H1 (cell line): Measurements from ENCODE around the gene GRIA1. TPM values are rescaled to one million over a fixed set of nuclear protein-coding genes. Genes with fewer than 3 reads are reported as not detected.

Experiments used
- CTCF ChIA-PET: fragments of 300-600 bp; sonication (Branson Sonifier 250); formaldehyde crosslinking; loops from one replicate; lab custom pipeline; 2021; ENCODE audit not compliant: partially characterized antibody; lab: Charles Lee
- POLR2A ChIA-PET: fragments of 300-600 bp; sonication (Branson Sonifier 250); formaldehyde crosslinking; loops from one replicate; lab custom pipeline; 2021; ENCODE audit warnings: inconsistent platforms; ENCODE audit not compliant: partially characterized antibody; lab: Charles Lee
- DNase-seq, 2 experiments: peaks; one replicate each; pipeline versions ENCODE4 v3.0.0 to v3.0.0-alpha.2; 2010 to 2022; ENCODE audit warnings: low spot score in 2 of 2, low read depth in 1 of 2, mixed read lengths in 1 of 2
- FAIRE-seq: peaks from 2 replicates; lab custom pipeline; 2011; peaks lifted over from hg19 to GRCh38; lab: Jason Lieb, UNC
- H2AFZ ChIP-seq: 2 replicates; pipeline ENCODE4 v1.8.1; 2012; ENCODE audit warnings: low read length, inconsistent platforms
- H2AK5ac ChIP-seq: 2 replicates; pipeline ENCODE4 v1.6.1; 2013; ENCODE audit warnings: low read depth, low read length
- H2BK120ac ChIP-seq: replicated peaks from 2 replicates; pipeline ENCODE3; 2013; ENCODE audit warnings: low read depth, low read length, inconsistent platforms
- H2BK12ac ChIP-seq: 2 replicates; pipeline ENCODE4 v1.6.1; 2013; ENCODE audit warnings: low read depth, low read length
- H2BK15ac ChIP-seq: 2 replicates; pipeline ENCODE4 v1.6.1; 2013; ENCODE audit warnings: low read length
- H2BK20ac ChIP-seq: 2 replicates; pipeline ENCODE4 v1.6.1; 2013; ENCODE audit warnings: low read length
- H2BK5ac ChIP-seq: 2 replicates; pipeline ENCODE4 v1.6.1; 2013; ENCODE audit warnings: low read depth, low read length
- H3K14ac ChIP-seq: 2 replicates; pipeline ENCODE4 v1.6.1; 2013; ENCODE audit warnings: inconsistent platforms; ENCODE audit not compliant: insufficient read length
- H3K18ac ChIP-seq: 2 replicates; pipeline ENCODE4 v1.6.1; 2013; ENCODE audit warnings: low read length; ENCODE audit errors: extremely low read depth
- H3K23ac ChIP-seq: 2 replicates; pipeline ENCODE4 v1.6.1; 2013; ENCODE audit warnings: inconsistent platforms; ENCODE audit not compliant: insufficient read length
- H3K23me2 ChIP-seq: 2 replicates; pipeline ENCODE4 v1.6.1; 2013; ENCODE audit warnings: low read depth, low read length
- H3K27ac ChIP-seq: 2 replicates; pipeline ENCODE4 v1.6.1; 2011; ENCODE audit warnings: low read depth, low read length, inconsistent platforms
- H3K27me3 ChIP-seq, 4 experiments: replicated peaks in 1 of 4; 1 replicate in 1 of 4; 2 replicates in 3 of 4; pipeline versions ENCODE4 v1.6.1 to v1.8.1; 2011 to 2013; ENCODE audit warnings: low read length in 3 of 4, mild to moderate bottlenecking in 3 of 4, inconsistent platforms in 2 of 4, mixed read lengths in 2 of 4, moderate library complexity in 1 of 4; ENCODE audit not compliant: control insufficient read depth in 3 of 4, insufficient read depth in 3 of 4; ENCODE audit errors: extremely low read depth in 1 of 4
- H3K36me3 ChIP-seq, 4 experiments: 2 replicates each; pipeline versions ENCODE4 v1.6.1 to v1.8.1; 2011 to 2013; ENCODE audit warnings: mild to moderate bottlenecking in 4 of 4, low read length in 3 of 4, moderate library complexity in 2 of 4, control low read depth in 1 of 4, inconsistent platforms in 1 of 4; ENCODE audit not compliant: insufficient read depth in 4 of 4, control insufficient read depth in 2 of 4
- H3K4ac ChIP-seq: replicated peaks from 2 replicates; pipeline ENCODE3; 2013; ENCODE audit warnings: low read length, low read depth, mixed read lengths, inconsistent platforms; ENCODE audit not compliant: insufficient read length
- H3K4me1 ChIP-seq, 4 experiments: replicated peaks in 1 of 4; 1 replicate in 1 of 4; 2 replicates in 3 of 4; pipeline versions ENCODE4 v1.6.1 to v1.8.1; 2011 to 2013; ENCODE audit warnings: low read length in 3 of 4, inconsistent platforms in 2 of 4, mixed read lengths in 1 of 4; ENCODE audit not compliant: insufficient read depth in 4 of 4, control insufficient read depth in 3 of 4
- H3K4me2 ChIP-seq, 2 experiments: 2 replicates each; pipeline versions ENCODE4 v1.6.1 to v1.8.1; 2011 to 2013; ENCODE audit warnings: low read depth in 2 of 2, low read length in 2 of 2, control low read depth in 1 of 2, inconsistent platforms in 1 of 2, mild to moderate bottlenecking in 1 of 2; ENCODE audit not compliant: insufficient read depth in 1 of 2
- H3K4me3 ChIP-seq, 4 experiments: fragments of 200-600, 300-600 bp in 1 of 4; sonication (generic), shearing (Covaris generic), sonication (Bioruptor Twin) in 1 of 4; 2 replicates each; pipeline versions ENCODE4 v1.5.1 to v1.8.1; 2011 to 2016; ENCODE audit warnings: low read length in 4 of 4, low read depth in 3 of 4, control low read depth in 2 of 4, inconsistent platforms in 2 of 4, mild to moderate bottlenecking in 2 of 4, mixed read lengths in 1 of 4, moderate library complexity in 1 of 4; ENCODE audit not compliant: insufficient read depth in 2 of 4; ENCODE audit errors: extremely low read depth in 1 of 4
- H3K56ac ChIP-seq: replicated peaks from 2 replicates; pipeline ENCODE3; 2013; ENCODE audit warnings: low read depth, mild to moderate bottlenecking, mixed read lengths, low read length, inconsistent platforms; ENCODE audit not compliant: insufficient read length
- H3K79me1 ChIP-seq: 2 replicates; pipeline ENCODE4 v1.6.1; 2013; ENCODE audit warnings: low read depth, low read length, control low read depth
- H3K79me2 ChIP-seq, 2 experiments: 2 replicates each; pipeline versions ENCODE4 v1.6.1 to v1.8.1; 2012 to 2013; ENCODE audit warnings: low read length in 2 of 2, mild to moderate bottlenecking in 2 of 2, inconsistent platforms in 1 of 2; ENCODE audit not compliant: insufficient read depth in 2 of 2, control insufficient read depth in 1 of 2
- H3K9ac ChIP-seq, 4 experiments: replicated peaks in 1 of 4; 1 replicate in 1 of 4; 2 replicates in 3 of 4; pipeline versions ENCODE4 v1.6.1 to v1.8.1; 2011 to 2013; ENCODE audit warnings: low read depth in 3 of 4, low read length in 3 of 4, control low read depth in 2 of 4, mild to moderate bottlenecking in 2 of 4, moderate library complexity in 2 of 4, inconsistent platforms in 1 of 4; ENCODE audit errors: extremely low read depth in 1 of 4
- H3K9me3 ChIP-seq, 2 experiments: 2 replicates each; pipeline versions ENCODE4 v1.6.1 to v1.8.1; 2012 to 2013; ENCODE audit warnings: mild to moderate bottlenecking in 2 of 2, moderate library complexity in 2 of 2, control low read depth in 1 of 2, inconsistent platforms in 1 of 2, low read depth in 1 of 2, low read length in 1 of 2, mixed read lengths in 1 of 2; ENCODE audit not compliant: insufficient read depth in 2 of 2
- H4K20me1 ChIP-seq, 2 experiments: replicated peaks in 1 of 2; 2 replicates each; pipeline versions ENCODE3 to v1.8.1; 2011 to 2013; ENCODE audit warnings: inconsistent platforms in 2 of 2, low read length in 2 of 2, mild to moderate bottlenecking in 1 of 2; ENCODE audit not compliant: insufficient read depth in 2 of 2, control insufficient read depth in 1 of 2
- H4K5ac ChIP-seq: 2 replicates; pipeline ENCODE4 v1.6.1; 2013; ENCODE audit warnings: low read length, low read depth, mixed read lengths, inconsistent platforms; ENCODE audit not compliant: insufficient read length
- H4K8ac ChIP-seq: 2 replicates; pipeline ENCODE4 v1.8.0; 2013; ENCODE audit warnings: mild to moderate bottlenecking, moderate library complexity, low read length, inconsistent platforms; ENCODE audit not compliant: insufficient read depth; ENCODE audit errors: extremely low read depth
- H4K91ac ChIP-seq: replicated peaks from 2 replicates; pipeline ENCODE3; 2013; ENCODE audit warnings: low read length, mixed read lengths, inconsistent platforms; ENCODE audit not compliant: insufficient read length
- CTCF ChIP-seq, 3 experiments: IDR thresholded peaks; 1 replicate in 2 of 3; 2 replicates in 1 of 3; pipeline versions ENCODE4 v1.5.1 to v1.6.1; 2011; ENCODE audit warnings: low read length in 3 of 3, mild to moderate bottlenecking in 3 of 3, inconsistent platforms in 2 of 3, low read depth in 1 of 3, moderate library complexity in 1 of 3; ENCODE audit not compliant: insufficient read depth in 1 of 3; ENCODE audit errors: control extremely low read depth in 1 of 3
- JUND ChIP-seq: IDR thresholded peaks from 2 replicates; pipeline ENCODE4 v1.6.1; 2011; ENCODE audit warnings: mild to moderate bottlenecking, improper control_type of control experiment, low read length
- KDM1A ChIP-seq: fragments of 200-600, 300-600 bp; sonication (generic); IDR thresholded peaks from 2 replicates; pipeline ENCODE4 v1.7.1; 2016; ENCODE audit warnings: mild to moderate bottlenecking, low read length, borderline replicate concordance
- RAD21 ChIP-seq, 2 experiments: IDR thresholded peaks in 1 of 2; conservative IDR thresholded peaks in 1 of 2; 2 replicates each; pipeline ENCODE4 v1.6.1; 2011; ENCODE audit warnings: low read depth in 2 of 2, low read length in 2 of 2, improper control_type of control experiment in 1 of 2, inconsistent platforms in 1 of 2, mild to moderate bottlenecking in 1 of 2, moderate library complexity in 1 of 2
- TEAD4 ChIP-seq: IDR thresholded peaks from 2 replicates; pipeline ENCODE4 v1.6.1; 2012; ENCODE audit warnings: low read depth, low read length, inconsistent platforms, mixed read lengths
- USF2 ChIP-seq: IDR thresholded peaks from 2 replicates; pipeline ENCODE4 v1.6.1; 2011; ENCODE audit warnings: low read length, improper control_type of control experiment
- YY1 ChIP-seq: IDR thresholded peaks from 2 replicates; pipeline ENCODE4 v1.6.1; 2011; ENCODE audit warnings: low read depth, mild to moderate bottlenecking, low read length
- WGBS, 2 experiments: shearing (Covaris generic) in 1 of 2; methylation state at CpG; one replicate each; pipeline versions ENCODE4 v1.1.6 to v1.1.7; 2013 to 2015; ENCODE audit warnings: low lambda C conversion rate in 2 of 2, mixed read lengths in 2 of 2, inconsistent platforms in 1 of 2, low coverage in 1 of 2, missing lambda C conversion rate in 1 of 2; ENCODE audit not compliant: insufficient replicate concordance in 2 of 2, insufficient coverage in 1 of 2, insufficient read length in 1 of 2; ENCODE audit errors: extremely low coverage in 1 of 2, missing lambda C conversion rate in 1 of 2; 5-methylcytosine and 5-hydroxymethylcytosine counted together
- polyA plus RNA-seq, 7 experiments: library from polyadenylated mRNA; depleted of rRNA in 3 of 7; stranded (reverse) in 5 of 7; unstranded in 2 of 7; fragments of >200 nt in 5 of 7; fragments of 200-250 nt in 2 of 7; gene quantifications; 1 replicate in 5 of 7; 2 replicates in 1 of 7; 4 replicates in 1 of 7; pipeline versions ENCODE4 v1.2.1 to v1.2.3, GENCODE V29; 2011 to 2013; ENCODE audit warnings: missing spikeins in 2 of 7, mixed read lengths in 2 of 7
- total RNA-seq: library from RNA; stranded (reverse); fragmentation: NEBNext Ultra II Directional; extraction: Animal tissue kit (Norgen Biotek cat#: 25700); gene quantifications from 2 replicates; pipeline ENCODE4 v1.2.1, GENCODE V29; 2021

GRIA1 gene
- total and polyA plus RNA-seq, 2 of the 8 experiments (the other 6 are each of a cell fraction or from before 2014, with no cell fraction given) = 0.97 to 2.5 TPM

GRCh38 chr5:153496835-153497234 is 6.4 kb downstream of the GRIA1 start:
- H4K8ac ChIP-seq = no peak overlapping the region
- H3K27ac ChIP-seq = no peak overlapping the region
- H3K14ac ChIP-seq = no peak overlapping the region
- peaks cover 0 to under 1% (median 0%) of the 10 kb centered on the region in 4 experiments; a peak in 1 of 7 replicates for H3K27me3 ChIP-seq
- no peak overlapping the region for H2AFZ ChIP-seq
- no peak overlapping the region for H3K56ac ChIP-seq
- H3K4me3 ChIP-seq = no peak overlapping the region
- ChIA-PET CTCF (interaction anchor here (0.6 to 4.2 kb wide), 32 partner anchors 9 to 964 kb away, joined by 3 to 27 read pairs (median 3); no protein-coding TSS in a partner anchor), POLR2A (no interaction called here)
- no peak overlapping the region for H2BK20ac ChIP-seq
- no peak overlapping the region for H2BK5ac ChIP-seq
- H2BK12ac ChIP-seq = no peak overlapping the region
- FAIRE-seq (peak; percentile 86), DNase-seq (no peak)
- H3K23ac ChIP-seq = no peak overlapping the region
- no peak overlapping the region for H3K18ac ChIP-seq
- H3K79me1 ChIP-seq = no peaks in the 10 kb centered on the region
- H4K20me1 ChIP-seq = no peaks in the 10 kb centered on the region
- H3K79me2 ChIP-seq = no peaks in the 10 kb centered on the region
- H3K4ac ChIP-seq = no peak overlapping the region
- no peaks in the 10 kb centered on the region for H3K36me3 ChIP-seq
- no peak overlapping the region for H2AK5ac ChIP-seq
- H3K9ac ChIP-seq = no peak overlapping the region
- H4K91ac ChIP-seq = no peak overlapping the region
- 32% methylated on average over 1 of the region's 1 CpG; no CpG with 5 or more reads in 1 of the 2 experiments for WGBS, 2 experiments
- H2BK15ac ChIP-seq = no peak overlapping the region; the same call in 1 of the 2 replicates
- no peak overlapping the region for H2BK120ac ChIP-seq
- no peak overlapping the region for H3K4me2 ChIP-seq
- no peaks in the 10 kb centered on the region for H3K9me3 ChIP-seq
- peaks cover 0 to 5% (median 3%) of the 10 kb centered on the region in 4 experiments; a peak in 2 of 7 replicates for H3K4me1 ChIP-seq
- no peak overlapping the region for H4K5ac ChIP-seq
- no peaks in the 10 kb centered on the region; the same call in 1 of the 2 replicates for H3K23me2 ChIP-seq
- no peak for TF ChIP-seq KDM1A
- peak; percentile 86 to 88 for TF ChIP-seq RAD21 (IDR thresholded peaks at IDR 0.05 in 1 of 2, conservative IDR thresholded peaks at IDR 0.05 in 1 of 2; ENCODE audit: low read depth in 2 of 2, low read length in 2 of 2)
- TF ChIP-seq CTCF (IDR thresholded peaks at IDR 0.05; ENCODE audit: control extremely low read depth in 1 of 3, insufficient read depth in 1 of 3, low read depth in 1 of 3, low read length in 3 of 3) = peak in 2 of 3 experiments; percentile 48 to 66; a peak in 2 of 4 replicates
- TF ChIP-seq YY1 = 0 out of 2 replicates have a peak, but pooled peaks have one; percentile 30
- no peak for TF ChIP-seq TEAD4
- TF ChIP-seq JUND = no peak
- no peak for TF ChIP-seq USF2
- TF ChIP-seq, all 59 proteins: peak for 3
